GM19099 (cell line): Measurements from ENCODE around the gene PSME3.

Experiments
- POLR2A ChIP-seq: IDR thresholded peaks from 3 replicates; pipeline ENCODE4 v1.6.1; 2011; ENCODE audit warnings: low read depth; ENCODE audit not compliant: insufficient read length; ENCODE audit errors: extremely low read depth

The PSME3 gene

DNA sequence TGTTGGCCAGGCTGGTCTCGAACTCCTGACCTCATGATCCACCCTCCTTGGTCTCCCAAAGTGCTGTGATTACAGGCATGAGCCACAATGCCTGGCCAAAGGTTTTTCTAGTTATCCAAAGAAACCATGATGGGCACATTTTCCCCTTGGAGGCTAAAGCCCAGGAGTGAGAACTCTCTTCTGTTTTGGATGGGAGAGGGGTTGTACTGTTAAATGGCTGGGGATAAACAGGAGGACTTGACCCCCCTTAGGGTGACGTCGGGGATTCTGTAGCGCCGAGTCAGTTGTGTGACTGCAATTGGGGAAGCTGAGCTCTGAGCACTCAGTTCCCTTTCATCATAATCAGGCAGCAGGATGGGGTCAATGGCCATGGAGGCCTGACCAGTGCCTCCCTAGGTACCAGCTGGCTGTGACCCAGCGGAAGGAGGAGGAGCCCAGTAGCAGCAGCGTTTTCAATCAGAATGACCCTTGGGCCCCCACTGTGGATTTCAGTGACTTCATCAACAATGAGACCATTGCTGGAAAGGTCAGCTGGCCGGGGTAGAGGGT, 21.9 kb downstream of the PSME3 start:
- no peak for TF ChIP-seq POLR2A

DNA sequence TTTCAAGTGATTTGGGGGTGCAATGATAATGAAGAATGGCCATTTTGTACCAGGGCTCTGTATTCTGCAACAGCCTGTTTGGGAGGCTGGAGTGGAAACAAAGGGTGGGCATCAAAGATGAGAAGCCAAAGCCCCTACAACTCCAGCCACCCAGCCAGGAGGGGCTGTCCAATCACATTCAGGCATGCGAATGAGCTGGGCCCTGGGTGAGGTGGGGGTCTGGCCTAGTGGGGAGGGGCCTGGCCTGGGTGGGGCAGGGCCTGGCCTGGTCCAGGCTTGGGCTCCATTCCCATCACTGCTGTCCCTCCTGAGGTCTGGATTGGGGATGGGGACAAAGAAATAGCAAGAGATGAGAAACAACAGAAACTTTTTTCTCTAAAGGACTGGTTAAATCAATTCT, 24.2 kb downstream of the PSME3 start:
- no peak for TF ChIP-seq POLR2A

DNA sequence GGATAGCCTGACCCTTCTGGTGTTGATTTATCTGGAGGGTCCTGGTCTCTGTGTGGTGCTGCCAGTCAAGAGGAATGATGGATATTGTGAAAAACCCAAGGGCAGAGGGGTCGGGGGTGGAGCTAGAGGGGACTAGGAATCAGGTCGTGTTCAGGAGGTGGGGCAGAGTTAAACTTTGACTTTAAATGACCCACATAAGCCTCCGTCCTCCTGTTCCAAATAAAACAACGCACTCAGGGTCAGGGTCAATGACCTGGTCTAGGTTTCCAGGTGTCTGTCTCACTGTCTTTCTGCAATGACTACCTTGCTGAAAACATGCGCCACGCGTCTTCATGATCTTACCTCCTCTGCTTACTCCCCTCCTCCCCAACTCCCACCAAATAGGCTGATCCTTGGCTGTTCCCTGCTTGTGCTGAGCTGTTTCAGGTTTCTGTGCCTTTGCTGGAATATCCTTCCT, 32.5 kb downstream of the PSME3 start:
- no peak for TF ChIP-seq POLR2A

DNA sequence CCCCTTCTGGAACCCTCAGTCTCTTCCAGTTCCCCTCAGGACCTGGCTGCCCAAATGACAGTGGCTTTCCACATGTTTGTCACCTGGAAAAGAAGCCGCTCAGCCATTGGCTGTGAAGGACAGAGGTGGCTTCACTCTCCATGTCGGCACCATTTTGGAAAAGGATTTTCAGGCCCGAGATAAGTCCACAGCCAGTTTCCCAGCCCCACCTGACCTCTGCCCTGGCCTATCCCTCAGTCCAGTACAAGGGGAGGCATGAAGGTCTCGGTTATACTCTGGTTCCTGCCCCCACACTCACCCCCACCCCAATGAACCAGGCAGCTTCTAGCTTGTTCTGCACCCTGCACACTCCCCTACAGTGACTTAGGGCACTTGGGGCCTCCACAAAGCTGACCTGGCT, 33.0 kb downstream of the PSME3 start:
- TF ChIP-seq POLR2A: no peak

DNA sequence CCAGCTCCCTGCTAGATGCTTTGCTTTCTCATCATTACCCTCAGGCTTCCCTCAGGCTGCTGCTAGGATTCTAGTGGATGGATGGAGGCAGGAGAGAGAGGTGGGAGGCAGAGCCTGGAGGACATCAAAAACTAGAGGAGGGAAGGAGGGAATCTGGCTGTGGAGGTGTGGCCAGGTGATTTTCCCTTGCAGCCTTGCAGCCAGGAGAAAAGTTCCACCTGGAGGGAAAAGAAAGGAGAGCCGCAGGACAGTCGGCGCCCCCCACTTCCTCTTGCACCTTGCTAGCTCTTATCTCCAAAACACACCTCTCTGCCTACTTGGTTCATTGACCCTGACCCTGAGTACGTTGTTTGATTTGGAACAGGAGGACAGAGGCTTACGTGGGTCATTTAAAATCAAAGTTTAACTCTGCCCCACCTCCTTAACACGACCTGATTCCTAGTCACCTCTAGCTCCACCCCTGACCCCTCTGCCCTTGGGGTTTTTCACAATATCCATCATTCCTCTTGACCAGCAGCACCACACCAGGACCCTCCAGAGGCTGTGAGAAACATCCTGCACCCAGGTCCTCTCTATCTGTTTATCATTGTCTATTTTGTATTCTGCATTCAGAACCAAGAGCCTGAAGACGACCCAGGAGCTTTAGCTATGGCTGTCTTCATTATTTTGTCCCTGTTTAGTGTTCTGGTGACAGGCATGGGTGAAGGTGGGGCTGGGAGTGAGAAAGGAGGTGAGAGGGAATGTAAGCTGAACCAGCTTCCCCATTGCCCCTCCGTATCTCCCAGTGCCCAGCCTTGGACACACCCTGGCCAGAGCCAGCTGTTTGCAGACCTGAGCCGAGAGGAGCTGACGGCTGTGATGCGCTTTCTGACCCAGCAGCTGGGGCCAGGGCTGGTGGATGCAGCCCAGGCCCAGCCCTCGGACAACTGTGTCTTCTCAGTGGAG, 33.7 kb downstream of the PSME3 start:
- TF ChIP-seq POLR2A: no peak

DNA sequence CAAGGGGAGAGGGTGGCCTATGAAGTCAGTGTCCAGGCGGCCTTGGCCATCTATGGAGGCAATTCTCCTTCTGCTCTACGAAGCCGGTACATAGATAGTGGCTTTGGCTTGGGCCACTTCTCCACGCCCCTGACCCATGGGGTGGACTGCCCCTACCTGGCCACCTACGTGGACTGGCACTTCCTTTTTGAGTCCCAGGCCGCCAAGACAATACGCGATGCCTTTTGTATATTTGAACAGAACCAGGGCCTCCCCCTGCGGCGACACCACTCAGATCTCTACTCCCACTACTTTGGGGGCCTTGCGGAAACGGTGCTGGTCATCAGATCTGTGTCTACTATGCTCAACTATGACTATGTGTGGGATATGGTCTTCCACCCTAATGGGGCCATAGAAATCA, 35.1 kb downstream of the PSME3 start:
- no peak for TF ChIP-seq POLR2A

DNA sequence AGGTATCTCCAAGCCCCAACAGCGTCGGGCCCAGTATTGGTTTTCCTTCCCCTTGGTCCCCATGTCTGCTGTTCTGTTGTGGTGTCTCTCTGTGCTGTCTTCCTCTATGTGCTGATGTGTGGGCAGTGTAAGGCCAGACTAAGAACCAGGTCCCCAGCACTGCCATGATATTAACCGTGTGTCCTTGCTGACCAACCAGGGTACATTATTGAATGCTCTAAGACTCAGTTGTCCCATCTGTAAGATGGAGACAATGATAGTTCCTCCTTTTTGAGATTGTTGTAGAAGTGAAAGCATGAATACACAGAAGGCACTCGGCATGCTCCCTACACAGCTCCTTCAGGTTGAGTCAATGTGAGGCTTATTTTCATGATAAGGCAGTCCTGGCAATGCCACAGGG, 38.5 kb downstream of the PSME3 start:
- TF ChIP-seq POLR2A: no peak

DNA sequence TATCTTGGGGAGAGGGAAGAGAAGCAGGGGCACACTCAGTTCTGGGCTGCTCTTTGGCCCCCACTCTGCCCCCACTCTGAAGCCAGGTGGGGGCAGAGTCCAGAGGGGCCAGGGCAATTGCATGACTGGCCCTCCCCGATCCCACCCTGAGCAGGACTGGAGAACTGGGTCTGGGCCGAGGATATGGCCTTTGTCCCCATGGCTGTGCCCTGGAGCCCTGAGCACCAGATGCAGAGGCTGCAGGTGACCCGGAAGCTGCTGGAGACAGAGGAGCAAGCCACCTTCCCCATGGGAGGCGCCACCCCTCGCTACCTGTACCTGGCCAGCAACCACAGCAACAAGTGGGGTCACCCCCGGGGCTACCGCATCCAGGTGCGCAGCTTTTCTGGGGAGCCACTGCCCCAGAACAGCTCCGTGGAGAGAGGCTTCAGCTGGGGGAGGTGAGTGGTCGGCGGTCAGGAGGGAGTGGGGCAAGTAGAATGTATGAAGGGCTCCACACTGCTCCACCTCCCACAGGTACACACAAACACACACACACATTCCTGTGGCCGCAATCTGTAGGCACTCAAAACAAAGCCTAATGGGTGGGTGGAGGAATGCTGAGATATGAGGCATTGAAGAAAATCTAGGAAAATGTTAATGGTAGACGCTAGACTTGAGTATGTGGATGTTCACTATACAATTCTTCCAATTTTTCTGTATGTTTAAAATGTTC, 39.2 kb downstream of the PSME3 start:
- TF ChIP-seq POLR2A: no peak

DNA sequence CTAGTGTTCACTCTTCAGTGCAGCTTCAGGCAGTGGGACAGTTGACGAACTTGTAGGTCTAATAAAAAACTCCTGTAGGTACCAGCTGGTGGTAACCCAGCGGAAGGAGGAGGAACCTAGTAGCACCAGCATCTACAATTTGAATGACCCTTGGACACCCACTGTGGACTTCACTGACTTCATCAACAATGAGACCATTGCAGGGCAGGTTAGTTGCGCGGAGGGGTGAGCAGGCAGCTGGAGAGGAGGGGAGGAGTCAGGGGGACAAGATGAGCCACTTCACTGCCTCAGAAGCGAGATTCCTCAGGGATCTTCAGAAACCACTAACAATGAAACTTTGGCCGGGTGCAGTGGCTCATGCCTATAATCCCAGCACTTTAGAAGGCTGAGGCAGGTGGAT, 40.1 kb downstream of the PSME3 start:
- TF ChIP-seq POLR2A: no peak

DNA sequence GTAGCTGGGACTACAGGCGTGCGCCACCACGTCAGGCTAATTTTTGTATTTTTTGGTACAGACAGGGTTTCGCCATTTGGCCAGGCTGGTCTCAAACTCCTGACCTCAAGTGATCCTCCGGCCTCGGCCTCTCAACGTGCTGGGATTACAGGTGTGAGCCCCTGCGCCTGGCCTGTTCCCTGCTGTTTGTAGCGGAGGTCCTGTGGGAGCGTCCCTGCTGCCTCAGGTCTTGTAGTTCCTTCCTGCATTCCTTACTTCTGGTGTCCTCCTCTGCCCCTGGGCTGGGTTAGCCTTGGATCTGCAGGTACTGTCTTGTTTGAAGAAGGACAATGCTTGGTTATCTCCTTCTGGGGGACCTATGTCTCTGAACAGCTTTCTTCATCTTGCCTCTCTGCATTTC, 43.8 kb downstream of the PSME3 start:
- TF ChIP-seq POLR2A: no peak

DNA sequence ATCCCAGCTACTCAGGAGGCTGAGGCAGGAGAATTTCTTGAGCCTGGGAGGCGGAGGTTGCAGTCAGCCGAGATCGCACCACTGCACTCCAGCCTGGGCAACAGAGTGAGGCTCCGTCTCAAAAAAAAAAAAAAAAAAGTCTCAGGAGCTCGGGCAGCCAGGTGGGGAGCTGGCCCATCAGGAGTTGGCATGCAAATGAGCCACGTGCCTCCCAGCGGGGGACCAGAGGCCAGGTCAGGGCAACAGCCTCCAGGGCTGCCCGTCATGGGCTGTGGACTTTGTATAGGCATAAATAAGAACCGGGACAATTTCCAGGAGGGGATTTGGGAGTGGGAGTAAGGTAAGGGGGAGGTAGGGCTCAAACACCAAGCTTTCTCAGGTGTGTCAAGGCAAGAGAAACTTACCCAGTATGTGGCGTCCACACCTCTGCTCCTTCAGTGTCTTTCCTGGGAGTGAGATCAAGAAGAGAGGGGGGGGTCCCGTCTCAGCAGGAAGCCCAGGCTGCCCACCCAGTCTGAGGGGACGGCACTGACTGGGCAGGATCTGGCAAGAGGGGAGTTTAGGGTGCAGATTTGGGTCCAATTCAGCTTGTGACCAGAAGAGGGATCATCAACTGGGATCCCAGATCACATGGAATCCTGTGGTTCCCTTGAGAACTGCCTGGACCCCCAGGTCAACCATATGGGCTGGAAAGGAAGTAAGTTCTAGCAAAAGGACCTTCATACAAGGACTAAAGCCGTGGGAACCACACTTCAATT, 45.1 kb downstream of the PSME3 start:
- TF ChIP-seq POLR2A: no peak

DNA sequence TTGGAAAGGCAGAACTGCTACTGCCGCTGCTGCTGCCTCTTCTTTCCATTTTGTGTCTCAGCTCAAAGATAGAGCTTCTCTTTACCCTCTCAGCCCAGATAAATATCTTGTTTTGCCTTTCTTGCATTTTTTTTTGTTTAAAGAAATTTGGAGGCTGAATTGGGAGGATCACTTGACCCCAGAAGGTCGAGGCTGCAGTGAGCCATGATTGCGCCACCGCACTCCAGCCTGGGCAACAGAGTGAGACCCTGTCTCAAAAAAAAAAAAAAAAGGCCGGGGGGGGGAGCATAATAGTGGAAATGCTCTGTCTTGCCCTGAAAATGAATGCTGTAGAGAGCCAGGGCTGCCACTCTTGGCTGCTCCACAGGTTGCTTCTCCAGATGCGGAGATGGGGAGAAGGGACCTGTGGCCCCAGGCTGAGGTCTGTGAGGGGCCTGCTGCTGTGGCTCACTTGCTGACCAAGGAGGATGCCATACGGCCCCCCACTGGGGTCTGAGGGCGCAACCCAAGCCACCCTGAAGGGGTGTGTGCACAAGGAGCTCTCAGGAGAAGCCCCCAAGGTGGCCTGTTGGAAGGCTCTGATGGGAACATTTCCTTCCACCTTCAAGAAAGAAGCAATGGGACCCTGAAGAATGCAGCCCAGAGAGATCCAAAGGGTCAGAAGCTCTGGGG, 45.9 kb downstream of the PSME3 start:
- no peak for TF ChIP-seq POLR2A

DNA sequence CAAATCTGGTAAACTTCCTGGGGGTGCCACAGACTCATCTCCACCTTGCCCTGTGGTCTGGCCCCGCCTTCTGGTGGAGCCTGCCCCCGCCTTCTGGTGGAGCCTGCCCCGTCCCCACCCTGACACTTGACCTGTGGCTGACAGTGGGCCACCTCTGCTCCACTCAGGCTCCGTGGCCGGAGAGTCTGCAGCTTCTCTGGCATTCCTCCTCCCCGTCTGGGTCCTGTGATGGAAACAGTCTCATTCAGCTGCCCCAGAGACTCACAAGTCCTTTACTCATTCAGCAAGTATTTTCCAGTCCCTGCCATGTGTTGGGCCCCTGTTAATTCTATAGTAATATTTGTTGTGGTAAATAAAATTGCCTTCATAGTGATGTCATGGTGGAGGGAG, 46.4 kb downstream of the PSME3 start:
- TF ChIP-seq POLR2A: no peak

DNA sequence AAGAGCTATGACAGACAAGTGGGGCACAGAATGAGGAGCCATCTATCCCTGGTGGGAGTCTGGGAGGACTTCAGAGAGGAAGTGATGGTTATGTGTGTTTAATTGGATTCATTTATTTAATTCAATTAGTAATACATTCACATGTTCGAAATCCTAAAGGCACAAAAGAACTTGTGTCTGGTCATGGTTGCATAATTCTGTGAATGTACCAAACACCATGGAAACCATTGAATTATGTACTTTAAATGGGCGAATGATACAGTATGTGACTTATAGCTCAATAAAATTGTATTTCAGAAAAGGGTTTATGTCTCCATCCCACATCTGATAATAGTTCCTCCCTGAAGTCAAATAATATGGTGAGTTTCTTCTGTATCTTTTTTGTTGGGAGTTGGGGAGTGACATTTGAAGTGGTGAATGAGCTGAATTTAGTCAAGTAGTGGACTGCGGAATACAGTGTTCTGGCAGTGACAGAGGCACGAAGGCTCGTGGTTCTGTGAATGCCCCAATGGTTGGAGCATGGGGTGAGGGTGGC, 47.6 kb downstream of the PSME3 start:
- TF ChIP-seq POLR2A: no peak
